GM12865 (cell line): ENCODE data around the gene FOXE3.
A peak's percentile ranks its signal among the peaks of the same experiment; 100 is the strongest.

ENCODE experiments used
- DNase-seq: peaks from one replicate; pipeline ENCODE4 v3.0.0; 2010; ENCODE audit warnings: low read depth
- H3K4me3 ChIP-seq: 2 replicates; pipeline ENCODE4 v1.5.1; 2011; ENCODE audit warnings: mild to moderate bottlenecking, low read depth, low read length, control low read depth
- CTCF ChIP-seq: IDR thresholded peaks from 2 replicates; pipeline ENCODE4 v1.5.1; 2011; ENCODE audit warnings: low read length, control low read depth, low read depth, inconsistent platforms; ENCODE audit not compliant: insufficient read depth; ENCODE audit errors: missing control alignments

Gene FOXE3

GRCh38 chr1:47438165-47439016 lies 22.3 kb downstream of the FOXE3 start:
- TF ChIP-seq CTCF = no peak
- H3K4me3 ChIP-seq = peak overlapping the region; percentile 89
- peak; percentile 28 for DNase-seq

DNA sequence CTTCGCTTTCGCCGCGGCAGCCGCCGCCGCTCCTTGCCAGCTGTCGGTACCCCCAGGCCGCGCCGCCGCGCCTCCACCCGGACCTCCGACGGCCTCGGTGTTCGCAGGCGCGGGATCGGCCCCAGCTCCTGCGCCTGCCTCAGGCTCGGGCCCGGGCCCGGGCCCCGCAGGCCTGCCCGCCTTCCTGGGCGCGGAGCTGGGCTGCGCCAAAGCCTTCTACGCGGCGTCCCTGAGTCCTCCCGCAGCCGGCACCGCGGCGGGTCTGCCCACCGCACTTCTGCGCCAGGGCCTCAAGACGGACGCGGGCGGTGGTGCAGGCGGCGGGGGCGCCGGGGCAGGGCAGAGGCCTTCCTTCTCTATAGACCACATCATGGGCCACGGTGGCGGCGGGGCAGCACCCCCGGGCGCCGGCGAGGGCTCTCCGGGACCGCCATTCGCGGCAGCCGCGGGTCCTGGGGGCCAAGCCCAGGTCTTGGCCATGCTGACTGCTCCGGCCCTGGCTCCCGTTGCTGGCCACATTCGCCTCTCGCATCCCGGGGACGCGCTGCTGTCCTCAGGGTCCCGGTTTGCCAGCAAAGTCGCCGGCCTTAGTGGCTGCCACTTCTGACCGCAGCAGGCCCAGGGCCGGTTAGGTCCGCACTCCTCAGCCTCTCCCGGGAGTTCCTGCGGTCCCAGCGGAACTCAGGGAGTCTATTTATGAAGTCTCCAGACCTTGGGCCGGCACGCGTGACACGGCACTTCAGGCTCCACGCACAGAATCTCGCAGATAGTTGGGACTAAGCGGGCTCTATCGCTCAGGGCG lies 23.1 kb downstream of the FOXE3 start:
- DNase-seq = no peak
- no peak overlapping the region for H3K4me3 ChIP-seq
- TF ChIP-seq CTCF = no peak

DNA sequence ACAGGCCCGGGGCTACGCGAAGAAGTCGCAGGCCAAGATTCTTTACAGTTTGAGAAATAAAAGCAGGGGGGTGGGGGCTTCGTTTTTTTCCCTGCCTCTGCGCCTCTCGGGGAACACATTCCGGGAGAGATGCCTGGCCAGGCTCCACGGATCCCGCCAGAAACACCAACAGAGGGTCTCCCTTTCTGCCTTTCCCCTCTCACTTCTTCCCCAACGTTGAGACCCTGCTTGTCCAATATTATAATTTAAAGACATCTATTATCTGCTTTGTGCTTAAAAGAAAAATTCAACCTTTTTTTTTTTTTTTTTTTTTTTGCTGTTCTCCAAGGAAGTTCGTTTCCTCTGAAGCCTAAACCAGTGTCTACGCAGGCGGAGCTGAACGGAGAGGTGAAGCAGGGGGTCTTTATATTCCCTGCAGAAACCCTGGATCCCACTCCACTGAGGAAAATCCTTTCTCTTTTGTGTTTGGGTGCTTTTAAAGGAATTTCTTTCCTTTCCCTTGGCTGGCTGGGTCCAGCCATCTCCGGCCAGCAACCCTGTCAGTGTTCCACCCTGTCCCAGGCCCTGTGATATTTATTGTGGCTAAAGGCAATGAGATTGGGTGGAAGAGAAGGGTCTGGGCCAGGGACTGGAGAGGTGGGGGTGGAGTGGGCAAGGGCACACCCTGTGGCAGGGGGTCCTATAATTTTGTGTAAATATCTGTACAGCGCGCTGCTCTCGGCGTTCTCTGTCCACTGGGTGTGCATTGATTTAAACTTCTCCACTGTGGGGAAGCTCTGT lies 23.9 kb downstream of the FOXE3 start:
- DNase-seq = no peak
- TF ChIP-seq CTCF = no peak
- H3K4me3 ChIP-seq = no peak overlapping the region

GRCh38 chr1:47440599-47441081 lies 24.6 kb downstream of the FOXE3 start:
- no peak for TF ChIP-seq CTCF
- no peak for DNase-seq
- no peak overlapping the region for H3K4me3 ChIP-seq

- no peak overlapping the region for H3K4me3 ChIP-seq
- no peak for DNase-seq
- TF ChIP-seq CTCF = no peak
These were observed 25.5 kb downstream of the FOXE3 start for GRCh38 chr1:47441450-47442106.

GRCh38 chr1:47442202-47442601 lies 26.1 kb downstream of the FOXE3 start:
- DNase-seq = no peak
- TF ChIP-seq CTCF = no peak
- H3K4me3 ChIP-seq = no peak overlapping the region
